ENCODE results near the gene UNC79. TPM values are rescaled to one million over a fixed set of nuclear protein-coding genes. Genes with fewer than 3 reads are reported as not detected.

Gene UNC79
- total RNA-seq, 4 donors from 2014 or later: under 0.01 to 0.23 (median 0.18) TPM

GRCh38 chr14:93431036-93431670, 414 bp downstream of the UNC79 start:
- DNase-seq (ENCODE audit: extremely low spot score): no peak
- peaks cover 0 to 15% (median 11%) of the 10 kb centered on the region in 4 donors for H3K4me1 ChIP-seq
- H3K27me3 ChIP-seq: peaks cover 0 to 61% (median 11%) of the 10 kb centered on the region in 4 donors
- no peaks in the 10 kb centered on the region for H3K36me3 ChIP-seq
- peak overlapping the region in 2 of 4 donors; percentile 12 to 30 for H3K4me3 ChIP-seq
- no peak overlapping the region for H3K27ac ChIP-seq (replicated peaks in 1 of 4)
- TF ChIP-seq POLR2A (IDR thresholded peaks at IDR 0.05; ENCODE audit: low read depth) (no peak), POLR2AphosphoS5 (IDR thresholded peaks at IDR 0.05) (no peak), EP300 (IDR thresholded peaks at IDR 0.05) (no peak), CTCF (IDR thresholded peaks at IDR 0.05) (no peak)
- intact Hi-C loops (cut with DNase I): no loop called here
- 5% methylated on average over 21 of the region's 27 CpGs for WGBS
- H3K9me3 ChIP-seq: peaks cover 0 to 18% (median 9%) of the 10 kb centered on the region in 4 donors

GRCh38 chr14:93454224-93454623, 23.5 kb downstream of the UNC79 start:
- no peaks in the 10 kb centered on the region for H3K9me3 ChIP-seq
- no peak overlapping the region for H3K4me3 ChIP-seq
- WGBS: 83% methylated on average over 1 of the region's 1 CpG
- H3K27ac ChIP-seq (replicated peaks in 1 of 4): no peak overlapping the region
- intact Hi-C loops (cut with DNase I): no loop called here
- no peaks in the 10 kb centered on the region for H3K4me1 ChIP-seq
- no peaks in the 10 kb centered on the region for H3K27me3 ChIP-seq
- DNase-seq (ENCODE audit: extremely low spot score): no peak
- no peak for TF ChIP-seq EP300 (IDR thresholded peaks at IDR 0.05)
- no peak for TF ChIP-seq CTCF (IDR thresholded peaks at IDR 0.05)
- no peak for TF ChIP-seq POLR2AphosphoS5 (IDR thresholded peaks at IDR 0.05)
- TF ChIP-seq POLR2A (IDR thresholded peaks at IDR 0.05; ENCODE audit: low read depth): no peak
- H3K36me3 ChIP-seq: no peaks in the 10 kb centered on the region

- H3K4me1 ChIP-seq: no peaks in the 10 kb centered on the region
- H3K27ac ChIP-seq (replicated peaks in 1 of 4): no peak overlapping the region
- no peak overlapping the region for H3K4me3 ChIP-seq
- intact Hi-C loops (cut with DNase I): no loop called here
- no peak for TF ChIP-seq POLR2AphosphoS5 (IDR thresholded peaks at IDR 0.05)
- TF ChIP-seq POLR2A (IDR thresholded peaks at IDR 0.05; ENCODE audit: low read depth): no peak
- TF ChIP-seq CTCF (IDR thresholded peaks at IDR 0.05): no peak
- no peak for TF ChIP-seq EP300 (IDR thresholded peaks at IDR 0.05)
- H3K27me3 ChIP-seq: no peaks in the 10 kb centered on the region
- no peaks in the 10 kb centered on the region for H3K9me3 ChIP-seq
- no peak for DNase-seq (ENCODE audit: extremely low spot score)
- no peaks in the 10 kb centered on the region for H3K36me3 ChIP-seq
Measured at GRCh38 chr14:93456356-93456755, 25.6 kb downstream of the UNC79 start.

GRCh38 chr14:93458234-93458633, 27.5 kb downstream of the UNC79 start:
- DNase-seq (ENCODE audit: extremely low spot score): no peak
- no peaks in the 10 kb centered on the region for H3K27me3 ChIP-seq
- no peak for TF ChIP-seq CTCF (IDR thresholded peaks at IDR 0.05)
- no peak for TF ChIP-seq POLR2AphosphoS5 (IDR thresholded peaks at IDR 0.05)
- no peak for TF ChIP-seq POLR2A (IDR thresholded peaks at IDR 0.05; ENCODE audit: low read depth)
- no peak for TF ChIP-seq EP300 (IDR thresholded peaks at IDR 0.05)
- no peaks in the 10 kb centered on the region for H3K36me3 ChIP-seq
- 95% methylated on average over 1 of the region's 1 CpG for WGBS
- no peak overlapping the region for H3K4me3 ChIP-seq
- no peaks in the 10 kb centered on the region for H3K4me1 ChIP-seq
- no peak overlapping the region for H3K27ac ChIP-seq (replicated peaks in 1 of 4)
- intact Hi-C loops (cut with DNase I): no loop called here
- H3K9me3 ChIP-seq: no peaks in the 10 kb centered on the region

- intact Hi-C loops (cut with DNase I): no loop called here
- Histone ChIP-seq H3K4me1 (no peaks in the 10 kb centered on the region), H3K27me3 (no peaks in the 10 kb centered on the region), H3K36me3 (no peaks in the 10 kb centered on the region), H3K27ac (replicated peaks in 1 of 4) (no peak overlapping the region), H3K4me3 (no peak overlapping the region), H3K9me3 (no peaks in the 10 kb centered on the region)
- DNase-seq (ENCODE audit: extremely low spot score): no peak
- no peak for TF ChIP-seq POLR2AphosphoS5 (IDR thresholded peaks at IDR 0.05)
- TF ChIP-seq EP300 (IDR thresholded peaks at IDR 0.05): no peak
- no peak for TF ChIP-seq CTCF (IDR thresholded peaks at IDR 0.05)
- WGBS: 46% methylated on average over 3 of the region's 3 CpGs
Measured at GRCh38 chr14:93462479-93462878, 31.7 kb downstream of the UNC79 start.

Measured in esophagus muscularis mucosa (tissue), 4 donors.